Stimulated activated naive CD8-positive, alpha-beta T cell treated with anti-CD3 and anti-CD28 coated beads, Interleukin-15, amount 100 ng/mL, for 72 hours (primary cell): ENCODE data around the gene PGAM2.

Experiments used
- ATAC-seq: fragments of 150-1000 bp; cut with Tn5 transposase; 2 replicates; pipeline ENCODE4 v1.10.0; 2021; ENCODE audit warnings: mild to moderate bottlenecking, moderate library complexity
- DNase-seq, 2 donors: peaks; one replicate each; pipeline ENCODE4 v3.0.0; 2021 to 2022
- H3K27ac Mint-ChIP-seq, 2 donors: one replicate each; pipeline ENCODE4 v1.8.0; 2022; ENCODE audit warnings: mild to moderate bottlenecking in 2 of 2, mixed read lengths in 2 of 2, moderate library complexity in 2 of 2
- H3K27me3 Mint-ChIP-seq: one replicate; pipeline ENCODE4 v1.8.0; 2022; ENCODE audit warnings: mixed read lengths
- H3K4me1 Mint-ChIP-seq: one replicate; pipeline ENCODE4 v1.8.0; 2022; ENCODE audit warnings: mild to moderate bottlenecking, mixed read lengths
- H3K4me3 Mint-ChIP-seq, 2 donors: one replicate each; pipeline ENCODE4 v1.8.0; 2022; ENCODE audit warnings: mild to moderate bottlenecking in 2 of 2, mixed read lengths in 2 of 2, moderate library complexity in 1 of 2
- H3K9me3 Mint-ChIP-seq, 2 donors: one replicate each; pipeline ENCODE4 v1.8.0; 2022; ENCODE audit warnings: mixed read lengths in 2 of 2

The PGAM2 gene

GRCh38 chr7:44106311-44107065, 41.1 kb upstream of the PGAM2 start:
- Mint-ChIP-seq H3K4me1 (peaks cover 38% of the 10 kb centered on the region), H3K27me3 (peaks cover 16% of the 10 kb centered on the region), H3K4me3 (peak overlapping the region in 1 of 2 donors; percentile 79), H3K9me3 (no peaks in the 10 kb centered on the region), H3K27ac (peak overlapping the region in 1 of 2 donors; percentile 27)
- no peak for ATAC-seq
- DNase-seq: no peak

DNA sequence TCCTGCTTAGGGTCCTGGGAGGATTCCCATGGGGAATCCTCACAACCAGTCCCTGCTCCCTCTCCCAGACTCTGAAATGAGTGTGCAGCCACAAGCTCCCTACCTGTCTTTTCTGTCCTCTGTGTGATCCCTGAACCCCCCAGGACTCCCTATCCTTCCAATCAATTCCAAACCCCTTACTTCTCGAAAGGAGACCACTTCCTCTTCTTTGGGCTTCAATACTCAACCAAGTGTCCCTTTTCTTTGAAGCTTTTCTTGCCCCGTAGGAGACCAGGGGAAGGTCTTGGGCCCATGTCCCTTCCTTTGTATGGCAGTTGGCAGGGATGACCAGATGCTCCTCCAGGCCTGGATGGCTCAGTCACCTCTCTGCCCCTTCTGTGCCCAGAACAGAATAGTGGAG, 40.5 kb upstream of the PGAM2 start:
- peak overlapping the region; percentile 69 to 90 for H3K27ac Mint-ChIP-seq
- H3K4me3 Mint-ChIP-seq: peak overlapping the region; percentile 77 to 79

DNA sequence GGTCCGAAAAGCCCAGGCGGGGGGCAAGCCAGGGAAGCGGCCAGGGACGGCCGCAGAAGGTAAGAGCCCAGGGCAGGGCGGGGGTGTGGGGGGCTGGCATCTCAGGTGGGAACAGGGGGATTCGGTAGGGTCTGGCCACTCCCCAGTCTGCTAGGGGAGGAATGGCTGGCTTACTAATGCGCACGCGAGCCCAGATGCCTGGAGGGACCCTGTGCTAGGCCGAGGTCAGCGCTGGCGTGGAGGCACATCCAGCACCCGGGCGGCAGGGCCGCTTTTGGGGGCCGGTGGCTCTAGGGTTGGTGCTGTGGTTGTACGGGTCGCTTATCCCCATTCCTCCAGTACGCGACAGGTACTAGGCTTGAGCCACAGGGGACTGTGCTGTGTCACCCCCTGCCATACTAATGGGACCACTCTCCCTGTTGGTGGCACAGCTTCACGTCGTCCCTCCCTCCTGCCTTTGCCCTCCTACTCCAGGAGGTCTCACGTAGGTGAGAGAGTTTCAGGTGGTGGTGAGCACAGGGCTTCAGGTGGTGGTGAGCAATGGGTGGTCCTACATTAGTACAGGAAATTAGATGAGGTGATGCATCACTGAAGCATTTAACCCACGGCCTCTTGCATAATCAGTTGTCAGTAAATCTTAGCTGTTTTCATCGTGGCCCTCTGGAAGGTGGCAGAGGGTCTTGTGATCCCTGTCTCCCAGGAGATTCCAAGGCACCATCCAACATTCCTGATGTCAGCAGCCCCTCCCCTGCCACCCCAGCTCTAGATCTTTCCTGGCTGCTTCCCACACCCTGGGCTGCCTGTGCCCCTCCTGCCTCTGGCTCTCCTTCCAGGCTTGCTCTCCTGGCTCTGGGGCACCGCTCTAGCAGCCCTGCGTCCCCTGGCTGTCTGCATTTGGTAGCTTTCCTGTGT, 39.7 kb upstream of the PGAM2 start:
- peak overlapping the region; percentile 77 to 79 for H3K4me3 Mint-ChIP-seq
- no peaks in the 10 kb centered on the region for H3K9me3 Mint-ChIP-seq
- peaks cover 16% of the 10 kb centered on the region for H3K27me3 Mint-ChIP-seq
- peaks cover 38% of the 10 kb centered on the region for H3K4me1 Mint-ChIP-seq
- H3K27ac Mint-ChIP-seq: peak overlapping the region; percentile 74 to 90
- DNase-seq: peak in 1 of 2 donors; percentile 27
- peak; percentile 41 for ATAC-seq

More for the DNA sequence above, 40.5 kb upstream of the PGAM2 start:
- Mint-ChIP-seq H3K4me1 (peaks cover 38% of the 10 kb centered on the region), H3K9me3 (no peaks in the 10 kb centered on the region), H3K27me3 (peaks cover 16% of the 10 kb centered on the region)
- ATAC-seq (no peak), DNase-seq (no peak)

GRCh38 chr7:44103923-44104859, 38.8 kb upstream of the PGAM2 start, which contains the start of gene AEBP1:
TSS of gene AEBP1 (plus strand) at chr7:44104345. CDS start at chr7:44104666, 321 bp downstream.
- Mint-ChIP-seq H3K4me3 (peak within 1 kb of the TSS; percentile 77 to 79), H3K4me1 (peaks cover 38% of the 10 kb centered on the region), H3K9me3 (no peaks in the 10 kb centered on the region), H3K27me3 (peaks cover 16% of the 10 kb centered on the region), H3K27ac (peak within 1 kb of the TSS; percentile 72 to 74)
- ATAC-seq (peak; percentile 81), DNase-seq (peak; percentile 55 to 58)

GRCh38 chr7:44103566-44103922, 38.2 kb upstream of the PGAM2 start:
- DNase-seq: no peak
- peak overlapping the region; percentile 67 to 71 for H3K4me3 Mint-ChIP-seq
- peaks cover 40% of the 10 kb centered on the region for H3K4me1 Mint-ChIP-seq
- no peaks in the 10 kb centered on the region for H3K9me3 Mint-ChIP-seq
- peaks cover 16% of the 10 kb centered on the region for H3K27me3 Mint-ChIP-seq
- ATAC-seq: peak; percentile 1
- peak overlapping the region; percentile 66 to 72 for H3K27ac Mint-ChIP-seq

DNA sequence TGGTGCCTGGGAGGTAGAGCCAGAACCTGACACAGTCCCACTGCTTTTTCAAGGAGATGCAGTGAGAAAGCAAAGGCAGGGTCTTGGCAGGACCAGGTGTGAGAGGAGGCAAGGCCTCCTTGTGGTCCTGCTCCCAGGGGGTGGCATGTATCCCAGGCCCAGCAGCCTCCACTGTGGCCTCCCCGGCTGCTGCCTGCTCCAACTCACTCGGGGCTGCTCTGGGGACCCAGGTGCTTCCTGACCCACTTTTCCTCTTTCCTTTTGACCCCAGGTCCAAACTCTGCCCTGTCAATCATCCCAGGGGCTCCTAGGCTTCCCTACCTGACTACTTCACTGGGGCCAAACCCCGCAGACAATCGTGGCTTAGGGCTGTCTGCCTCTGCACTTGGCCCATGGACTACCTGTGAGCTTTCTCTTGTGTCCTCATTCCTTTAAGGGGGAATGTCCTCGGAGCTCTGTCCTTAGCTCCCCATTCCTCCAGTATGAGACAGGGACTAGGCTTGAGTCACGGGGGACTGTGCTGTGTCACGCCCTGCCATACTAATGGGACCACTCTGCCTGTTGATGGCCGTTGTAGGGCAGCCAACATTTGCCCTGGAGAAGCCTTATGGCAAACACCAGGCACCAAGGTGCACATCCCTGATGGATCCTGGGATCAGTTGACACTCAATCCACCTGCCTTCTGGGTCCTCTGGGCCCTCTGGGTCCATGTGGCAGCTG, 37.6 kb upstream of the PGAM2 start:
- peak overlapping the region in 1 of 2 donors; percentile 66 for H3K27ac Mint-ChIP-seq
- H3K4me3 Mint-ChIP-seq: peak overlapping the region; percentile 67 to 71
- H3K9me3 Mint-ChIP-seq: no peaks in the 10 kb centered on the region
- no peak for ATAC-seq
- peaks cover 43% of the 10 kb centered on the region for H3K4me1 Mint-ChIP-seq
- peaks cover 16% of the 10 kb centered on the region for H3K27me3 Mint-ChIP-seq
- no peak for DNase-seq

GRCh38 chr7:44101966-44102845, 36.8 kb upstream of the PGAM2 start:
- no peaks in the 10 kb centered on the region for H3K9me3 Mint-ChIP-seq
- ATAC-seq (no peak), DNase-seq (no peak)
- H3K4me3 Mint-ChIP-seq: no peak overlapping the region
- peaks cover 47% of the 10 kb centered on the region for H3K4me1 Mint-ChIP-seq
- peaks cover 16% of the 10 kb centered on the region for H3K27me3 Mint-ChIP-seq
- no peak overlapping the region for H3K27ac Mint-ChIP-seq

- H3K4me1 Mint-ChIP-seq: peaks cover 48% of the 10 kb centered on the region
- ATAC-seq (no peak), DNase-seq (no peak)
- peaks cover 16% of the 10 kb centered on the region for H3K27me3 Mint-ChIP-seq
- H3K9me3 Mint-ChIP-seq: no peaks in the 10 kb centered on the region
- no peak overlapping the region for H3K27ac Mint-ChIP-seq
- H3K4me3 Mint-ChIP-seq: no peak overlapping the region
These were observed 36.1 kb upstream of the PGAM2 start for GRCh38 chr7:44101303-44101965.

DNA sequence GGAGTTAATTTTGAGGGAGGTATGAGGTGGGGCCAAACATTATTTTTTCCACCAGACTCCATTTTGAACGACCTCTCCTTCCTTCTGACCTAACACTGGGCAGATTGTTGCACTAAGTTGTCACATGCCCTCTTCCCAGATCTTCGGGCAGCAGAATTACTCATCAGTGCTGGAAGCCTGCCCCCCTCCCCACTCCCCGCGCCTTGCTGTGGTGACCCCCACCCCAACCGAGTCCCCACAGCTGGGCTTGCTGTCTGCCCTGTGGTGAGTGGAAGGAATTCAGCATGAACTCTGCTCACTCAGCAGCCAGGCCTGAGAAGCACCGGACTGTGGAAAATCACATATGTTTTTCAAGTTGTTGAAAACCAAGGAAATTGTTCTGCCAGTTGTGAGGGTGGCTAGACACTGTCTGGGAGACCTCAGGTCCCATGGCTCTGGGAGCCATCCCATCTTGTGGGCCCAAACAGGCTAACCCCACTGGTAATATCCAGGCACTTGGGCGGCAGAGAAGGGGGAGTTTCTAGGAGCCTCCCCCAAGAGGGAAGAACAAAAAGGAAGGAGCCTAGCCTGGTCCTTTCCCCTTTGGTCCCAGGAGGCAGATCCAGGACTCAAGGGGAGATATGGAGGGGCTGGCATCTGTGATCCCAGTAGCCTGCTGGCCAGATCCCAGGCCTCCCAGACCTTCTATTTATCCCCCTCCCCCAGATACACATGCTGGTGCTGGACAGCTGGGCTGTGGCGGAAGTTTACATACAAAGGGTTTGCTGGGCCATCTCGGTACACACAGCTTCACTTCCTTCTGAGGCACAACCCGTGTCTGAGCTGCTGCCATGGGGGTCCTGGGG, 35.3 kb upstream of the PGAM2 start:
- ATAC-seq (no peak), DNase-seq (no peak)
- Mint-ChIP-seq H3K4me3 (no peak overlapping the region), H3K27me3 (peaks cover 16% of the 10 kb centered on the region), H3K27ac (no peak overlapping the region), H3K9me3 (no peaks in the 10 kb centered on the region), H3K4me1 (peaks cover 45% of the 10 kb centered on the region)

DNA sequence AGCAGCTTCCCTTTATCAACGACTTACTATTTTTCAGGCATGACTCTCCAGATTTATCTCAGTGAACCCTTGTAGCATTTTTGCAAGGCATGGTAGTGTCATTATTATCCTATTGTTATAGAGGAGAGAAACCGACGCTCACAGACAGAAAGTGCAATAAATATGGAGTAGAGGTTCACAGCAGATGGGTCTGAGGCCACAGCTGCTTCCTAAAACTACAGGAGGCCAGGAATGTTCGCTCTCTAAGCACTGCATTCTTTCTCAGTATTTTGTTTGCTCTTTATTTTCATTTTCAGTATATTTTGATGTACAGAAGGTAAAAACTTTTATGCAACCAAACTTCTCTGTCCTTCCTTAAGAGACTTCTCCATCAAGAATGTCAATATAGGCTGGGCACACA, 34.3 kb upstream of the PGAM2 start:
- H3K4me3 Mint-ChIP-seq: no peak overlapping the region
- DNase-seq (no peak), ATAC-seq (no peak)
- H3K27ac Mint-ChIP-seq: no peak overlapping the region
- peaks cover 40% of the 10 kb centered on the region for H3K4me1 Mint-ChIP-seq
- H3K27me3 Mint-ChIP-seq: peaks cover 16% of the 10 kb centered on the region
- H3K9me3 Mint-ChIP-seq: no peaks in the 10 kb centered on the region

DNA sequence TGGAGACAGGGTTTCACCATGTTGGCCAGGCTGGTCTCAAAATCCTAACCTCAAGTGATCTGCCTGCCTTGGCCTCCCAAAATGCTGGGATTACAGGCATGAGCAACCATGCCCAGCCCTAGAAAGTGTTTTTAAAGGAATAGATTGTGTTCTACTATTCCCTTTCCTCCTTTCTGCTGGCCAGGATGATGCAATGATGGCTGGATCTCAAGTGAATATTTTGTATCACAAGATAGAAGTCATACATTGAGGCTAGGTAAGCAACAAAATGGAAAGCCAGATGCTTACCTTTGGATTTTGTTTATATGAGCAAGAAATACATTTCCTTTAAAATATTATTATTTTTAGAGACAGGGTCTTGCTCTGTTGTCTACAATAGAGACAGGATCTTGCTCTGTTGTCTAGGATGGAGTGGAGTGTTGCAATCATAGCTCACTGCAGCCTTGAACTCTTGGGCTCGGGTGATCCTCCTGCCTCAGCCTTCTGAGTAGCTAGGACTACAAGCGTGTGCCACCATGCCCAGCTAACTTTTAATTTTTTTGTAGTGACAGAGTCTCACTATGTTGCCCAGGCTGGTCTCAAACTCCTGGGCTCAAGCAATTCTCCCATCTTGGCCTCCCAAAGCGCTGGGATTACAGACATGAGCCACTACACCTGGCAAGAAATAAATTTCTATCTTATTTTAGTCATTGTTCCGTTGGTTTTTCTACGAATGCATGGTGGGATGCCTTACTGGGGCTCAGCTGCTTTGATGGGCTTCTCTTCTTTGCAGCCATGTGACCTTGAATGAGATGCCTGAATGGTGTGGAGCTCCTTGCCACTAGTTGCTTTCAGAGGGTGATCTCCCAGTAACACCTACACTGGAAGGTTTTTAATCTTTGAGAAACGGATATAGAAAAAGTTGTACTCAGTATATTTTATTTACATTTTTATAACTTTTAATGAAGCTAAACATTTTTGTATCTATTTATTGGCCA, 33.0 kb upstream of the PGAM2 start:
- Mint-ChIP-seq H3K4me1 (peaks cover 40% of the 10 kb centered on the region), H3K27ac (peak overlapping the region in 1 of 2 donors; percentile 30)

More for the DNA sequence above, 33.0 kb upstream of the PGAM2 start:
- Mint-ChIP-seq H3K27me3 (peaks cover 13% of the 10 kb centered on the region), H3K4me3 (peak overlapping the region in 1 of 2 donors; percentile 55), H3K9me3 (no peaks in the 10 kb centered on the region)
- no peak for ATAC-seq
- no peak for DNase-seq
